DMS53 treated with DMSO at 0.1 percent for 48 hours (cell line): ENCODE data around the gene LILRB3.
"Not testable (repeated sequence)": the region's sequence is repeated elsewhere in the genome, so short reads cannot be mapped to it uniquely, and the experiment has no call there.

Experiments
- DNase-seq: peaks from one replicate; lab custom pipeline; 2025; ENCODE audit not compliant: unreplicated experiment; lab: John Stamatoyannopoulos, UW

LILRB3 gene

GRCh38 chr19:54211235-54211634 is 11.6 kb downstream of the LILRB3 start:
- DNase-seq: no peak

DNA sequence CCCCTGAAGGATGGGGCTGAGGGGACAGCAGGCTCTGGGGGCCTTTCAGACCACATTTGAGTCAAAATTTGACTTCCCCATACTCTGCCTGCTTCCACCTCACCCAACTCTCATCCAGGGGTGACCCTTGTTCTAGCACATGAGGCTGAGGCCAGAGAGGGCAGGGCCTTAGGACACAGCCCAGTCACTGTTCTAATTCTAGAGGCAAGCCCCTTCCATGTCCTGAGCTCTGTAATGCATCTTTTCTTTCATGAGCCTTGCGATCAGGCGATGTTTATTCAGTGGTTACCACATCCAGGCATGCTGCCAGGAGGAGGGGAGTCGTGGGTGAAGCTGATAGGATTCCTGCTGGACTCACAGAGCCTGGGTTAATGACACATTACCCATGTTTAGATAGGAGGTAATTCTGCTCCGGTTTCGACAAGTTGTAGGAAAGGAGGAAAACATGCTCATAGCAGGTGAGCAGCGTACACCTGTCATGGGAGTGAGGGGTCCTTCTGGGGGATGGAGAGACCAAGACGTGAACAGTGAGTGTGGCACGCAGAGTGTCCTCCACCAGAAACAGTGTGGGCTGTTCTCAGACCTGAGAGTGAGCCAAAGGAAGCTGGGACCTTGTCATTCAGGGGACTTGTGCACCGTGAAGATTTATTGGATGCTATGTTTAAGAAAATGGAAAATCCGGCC is 12.9 kb downstream of the LILRB3 start:
- peak; percentile 91 for DNase-seq

GRCh38 chr19:54209058-54209810 is 13.6 kb downstream of the LILRB3 start:
- DNase-seq: peak; percentile 7

- peak; percentile 24 for DNase-seq
Observed at GRCh38 chr19:54208784-54209057, 14.1 kb downstream of the LILRB3 start.

DNA sequence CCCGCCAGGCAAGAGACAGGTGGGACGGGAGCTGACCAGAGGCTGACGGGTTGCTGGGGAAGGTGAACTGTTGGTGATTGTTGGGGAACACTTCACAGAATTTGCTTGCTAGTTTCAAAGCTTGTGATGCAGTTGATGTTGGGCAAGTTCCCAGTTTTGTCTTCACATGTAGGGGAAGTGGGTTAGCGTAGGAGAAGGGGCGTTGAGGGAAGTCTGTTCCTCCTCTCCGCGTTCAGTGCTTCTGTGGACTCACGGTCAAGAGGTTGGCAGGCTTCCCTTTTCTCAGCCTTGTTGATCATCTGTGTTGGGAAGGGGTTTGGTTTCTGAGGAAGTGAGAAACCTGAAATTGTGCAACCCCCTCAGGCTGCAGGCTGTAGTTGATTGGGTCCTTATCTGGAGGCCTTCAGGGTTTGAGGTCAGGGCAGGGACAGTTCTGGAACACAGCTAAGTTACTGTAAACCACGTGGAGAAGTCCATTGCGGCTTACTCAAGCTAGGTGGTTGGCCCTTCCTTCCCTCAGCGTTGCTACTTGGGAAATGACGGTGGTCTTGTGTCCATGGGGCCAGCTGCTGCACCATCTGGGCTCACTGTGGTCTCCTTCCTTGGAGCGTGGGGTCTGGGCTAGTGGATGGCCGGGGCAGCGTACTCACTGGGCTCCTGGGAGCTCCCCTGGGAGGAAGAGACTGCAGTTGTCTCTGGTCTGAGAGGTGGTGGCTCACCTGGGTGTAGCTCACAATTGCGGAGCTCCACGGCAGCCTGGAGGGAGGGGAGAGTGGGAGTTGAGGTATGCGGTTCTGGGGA is 14.6 kb downstream of the LILRB3 start:
- peak; percentile 45 for DNase-seq

- no peak for DNase-seq
Observed at GRCh38 chr19:54207676-54207982, 15.2 kb downstream of the LILRB3 start.

DNA sequence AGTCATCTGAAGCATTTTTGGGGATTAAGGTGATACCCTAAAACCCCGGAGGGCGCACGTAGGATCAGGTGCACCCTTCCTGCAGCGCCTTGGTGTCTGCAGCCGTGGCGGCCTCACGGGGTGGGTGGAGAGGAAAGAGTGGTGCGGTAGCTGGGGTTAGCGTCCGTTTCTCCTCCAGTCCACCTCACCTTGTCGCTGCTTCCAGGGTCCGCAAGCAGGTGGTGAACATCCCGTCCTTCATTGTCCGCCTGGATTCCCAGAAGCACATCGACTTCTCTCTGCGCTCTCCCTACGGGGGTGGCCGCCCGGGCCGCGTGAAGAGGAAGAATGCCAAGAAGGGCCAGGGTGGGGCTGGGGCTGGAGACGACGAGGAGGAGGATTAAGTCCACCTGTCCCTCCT is 15.6 kb downstream of the LILRB3 start:
- not testable (repeated sequence) for DNase-seq

DNA sequence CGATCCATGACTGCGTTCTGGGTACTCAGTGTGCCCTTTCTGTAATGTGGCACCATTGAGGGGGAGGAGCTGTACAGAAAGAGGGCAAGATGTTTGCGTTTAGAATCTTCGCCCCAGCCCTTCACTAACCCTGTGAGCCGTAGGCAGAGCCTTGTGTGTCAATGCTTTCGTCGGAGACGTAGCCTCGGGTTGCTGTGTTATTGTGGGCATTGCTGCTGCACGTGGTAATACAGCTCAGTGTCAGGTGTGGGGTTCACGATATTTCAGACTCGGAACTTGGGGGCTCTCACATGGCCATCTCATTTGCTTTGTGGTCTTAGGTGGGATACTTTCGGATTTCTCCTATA is 16.0 kb downstream of the LILRB3 start:
- DNase-seq: no peak

DNA sequence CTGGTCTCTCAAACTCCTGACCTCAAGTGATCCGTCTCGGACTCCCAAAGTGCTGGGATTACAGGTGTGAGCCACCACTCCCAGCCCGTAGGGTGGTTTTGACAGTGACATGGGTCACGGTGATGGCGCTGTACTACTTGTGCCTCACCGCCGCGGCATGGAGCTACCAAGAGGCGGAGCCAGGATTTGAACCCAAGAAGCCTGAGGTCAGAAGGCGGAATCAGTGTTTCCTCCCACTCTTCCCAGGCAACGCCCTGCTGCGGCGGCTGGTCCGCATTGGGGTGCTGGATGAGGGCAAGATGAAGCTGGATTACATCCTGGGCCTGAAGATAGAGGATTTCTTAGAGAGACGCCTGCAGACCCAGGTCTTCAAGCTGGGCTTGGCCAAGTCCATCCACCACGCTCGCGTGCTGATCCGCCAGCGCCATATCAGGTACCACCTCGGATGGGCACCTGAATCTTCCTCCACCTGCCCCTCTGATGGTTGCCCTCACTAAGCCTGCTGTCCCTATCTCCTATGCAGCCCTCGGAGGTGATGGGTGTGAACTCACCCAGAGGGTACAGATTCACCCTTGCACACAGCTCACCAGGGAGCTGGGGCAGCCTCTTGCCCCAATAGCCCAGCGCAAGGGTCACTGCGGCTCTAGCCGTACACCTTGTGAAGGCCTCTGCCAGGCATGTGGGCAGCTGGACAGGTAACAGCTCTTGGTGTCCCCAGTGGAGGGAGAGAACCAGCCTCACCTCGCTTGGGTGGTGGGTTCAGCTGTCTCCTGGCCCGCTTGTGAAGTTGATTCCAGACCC is 16.6 kb downstream of the LILRB3 start:
- DNase-seq: no peak

DNA sequence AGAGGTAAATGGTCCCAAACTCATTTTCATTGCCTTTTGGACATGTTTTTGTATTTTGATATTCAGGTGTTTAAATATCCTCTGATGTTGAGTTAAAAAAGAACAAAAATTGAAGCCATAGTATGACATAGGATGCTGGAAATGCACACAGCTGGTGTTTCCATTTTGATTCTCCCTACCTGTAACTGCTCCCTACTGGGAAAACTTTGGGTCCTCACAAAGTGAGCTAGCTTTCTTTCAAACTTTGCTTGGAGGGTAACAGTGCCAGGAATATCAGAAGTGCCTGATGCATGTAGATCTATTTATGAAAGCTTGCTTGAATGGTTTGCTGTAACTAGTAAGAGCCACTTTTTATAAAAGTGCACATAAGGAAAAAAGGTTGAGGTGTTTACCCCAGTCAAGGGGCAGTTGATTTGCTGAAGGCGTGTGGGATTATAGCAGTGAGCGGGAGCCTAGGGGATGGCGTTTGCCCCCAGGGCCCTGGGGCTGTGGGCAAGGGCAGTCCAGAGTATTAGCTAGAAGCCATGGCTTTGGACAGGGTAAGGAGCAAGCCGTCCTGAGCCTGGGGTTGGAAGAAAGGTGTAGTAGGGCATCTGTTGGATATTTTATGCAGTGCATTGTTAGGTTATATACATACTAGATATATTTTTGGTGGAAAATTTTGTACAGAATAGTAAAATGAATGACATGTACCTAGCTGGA is 17.9 kb downstream of the LILRB3 start:
- no peak for DNase-seq

- peak; percentile 11 for DNase-seq
Observed at GRCh38 chr19:54203151-54203611, 19.6 kb downstream of the LILRB3 start.

DNA sequence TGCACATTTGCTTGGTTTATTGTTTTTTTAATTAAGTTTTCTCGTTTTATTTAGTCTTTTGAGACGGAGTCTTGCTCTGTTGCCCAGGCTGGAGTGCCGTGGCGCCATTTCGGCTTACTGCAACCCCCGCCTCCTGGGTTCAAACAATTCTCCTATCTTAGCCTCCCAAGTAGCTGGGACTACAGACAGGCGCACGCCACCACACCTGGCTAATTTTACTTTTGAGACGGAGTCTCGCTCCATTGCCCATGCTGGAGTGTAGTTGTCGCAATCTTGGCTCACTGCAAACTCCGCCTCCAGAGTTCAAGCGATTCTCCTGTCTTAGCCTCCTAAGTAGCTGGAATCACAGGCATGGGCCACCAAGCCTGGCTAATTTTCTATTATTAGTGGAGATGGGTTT is 20.8 kb downstream of the LILRB3 start:
- no peak for DNase-seq

DNA sequence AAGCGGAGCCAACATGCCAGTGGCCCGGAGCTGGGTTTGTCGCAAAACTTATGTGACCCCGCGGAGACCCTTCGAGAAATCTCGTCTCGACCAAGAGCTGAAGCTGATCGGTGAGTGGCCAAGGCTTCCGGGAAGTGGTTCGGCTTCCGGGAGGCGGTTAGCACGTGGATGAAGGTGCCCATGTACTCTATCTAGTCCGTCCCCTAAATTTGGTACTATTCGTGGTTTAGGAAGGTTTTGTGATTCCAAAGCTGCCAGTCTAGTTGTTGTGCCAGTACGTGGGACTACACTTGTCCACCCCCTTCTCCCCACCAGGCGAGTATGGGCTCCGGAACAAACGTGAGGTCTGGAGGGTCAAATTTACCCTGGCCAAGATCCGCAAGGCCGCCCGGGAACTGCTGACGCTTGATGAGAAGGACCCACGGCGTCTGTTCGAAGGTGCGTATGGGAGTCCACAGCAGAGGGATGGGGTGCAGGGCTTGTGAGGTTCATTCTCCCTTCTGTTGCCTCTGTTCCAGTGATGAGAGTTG is 21.6 kb downstream of the LILRB3 start:
- no peak for DNase-seq

DNA sequence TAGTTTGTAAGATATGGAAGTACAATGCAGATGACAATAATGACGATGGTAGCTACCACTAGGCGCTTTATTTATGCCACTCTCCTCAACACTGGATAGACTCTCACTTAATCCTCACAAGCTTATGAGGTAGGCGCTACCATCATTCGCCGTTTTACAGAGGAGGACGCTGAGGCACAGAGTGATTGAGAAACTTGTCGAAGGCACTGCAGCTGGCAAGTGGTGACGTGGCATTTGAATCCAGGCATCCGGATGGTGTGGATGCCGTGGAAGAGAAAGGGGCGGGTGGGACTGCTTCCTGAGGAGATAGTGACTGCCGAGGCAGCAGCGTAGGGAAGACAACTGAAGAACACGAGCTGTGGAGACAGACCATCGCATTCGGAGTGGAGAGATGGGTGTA is 23.4 kb downstream of the LILRB3 start:
- DNase-seq: no peak

DNA sequence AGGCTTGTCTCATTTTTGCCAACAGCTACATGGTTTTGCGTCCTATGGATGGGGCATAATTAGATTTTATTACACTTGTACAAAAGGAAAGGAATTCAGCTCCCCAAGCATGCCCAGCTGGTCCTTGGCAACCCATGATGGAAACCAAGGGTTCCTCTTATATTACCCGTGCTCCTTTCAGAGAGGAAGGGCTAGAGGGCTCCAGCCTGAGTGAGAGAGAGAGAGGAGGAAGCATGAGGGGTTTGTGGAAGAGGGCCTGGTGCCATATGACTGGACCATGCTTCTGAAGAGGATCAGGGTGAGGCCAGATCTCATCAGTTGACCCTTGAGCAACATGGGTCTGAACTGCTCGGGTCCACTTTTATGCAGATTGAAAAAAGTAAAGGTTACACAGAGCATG is 25.7 kb downstream of the LILRB3 start:
- DNase-seq: no peak

GRCh38 chr19:54196536-54196935 is 26.3 kb downstream of the LILRB3 start:
- no peak for DNase-seq

DNA sequence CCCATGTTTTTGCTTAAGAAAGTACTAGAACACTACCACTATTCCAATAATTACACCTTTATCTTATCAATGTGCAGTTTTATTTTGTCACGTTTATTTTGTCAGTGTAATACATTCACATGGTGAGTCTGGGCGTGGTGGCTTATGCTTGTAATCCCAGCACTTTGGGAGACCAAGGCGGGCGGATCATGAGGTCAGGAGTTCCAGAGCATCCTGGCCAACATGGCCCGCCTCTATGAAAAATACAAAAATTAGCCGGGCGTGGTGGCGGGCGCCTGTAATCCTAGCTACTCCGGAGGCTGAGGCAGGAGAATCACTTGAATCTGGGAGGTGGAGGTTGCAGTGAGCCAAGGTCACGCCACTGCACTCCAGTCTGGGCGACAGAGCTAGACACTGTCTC is 28.3 kb downstream of the LILRB3 start:
- DNase-seq: not testable (repeated sequence)

DNA sequence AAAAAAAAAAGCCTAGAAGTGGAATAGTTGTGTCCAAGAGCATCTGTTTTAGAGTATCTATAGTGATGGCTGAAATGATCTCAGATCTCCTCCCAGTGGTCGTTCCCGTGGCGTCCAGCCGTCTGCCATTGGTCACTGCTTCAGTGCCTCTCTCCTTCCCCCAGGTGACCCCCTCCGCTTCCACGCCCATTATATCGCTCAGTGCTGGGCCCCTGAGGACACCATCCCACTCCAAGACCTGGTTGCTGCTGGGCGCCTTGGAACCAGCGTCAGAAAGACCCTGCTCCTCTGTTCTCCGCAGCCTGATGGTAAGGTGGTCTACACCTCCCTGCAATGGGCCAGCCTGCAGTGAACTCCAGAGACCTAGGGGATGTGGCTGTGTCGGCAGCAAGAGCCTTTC is 29.8 kb downstream of the LILRB3 start:
- no peak for DNase-seq

DNA sequence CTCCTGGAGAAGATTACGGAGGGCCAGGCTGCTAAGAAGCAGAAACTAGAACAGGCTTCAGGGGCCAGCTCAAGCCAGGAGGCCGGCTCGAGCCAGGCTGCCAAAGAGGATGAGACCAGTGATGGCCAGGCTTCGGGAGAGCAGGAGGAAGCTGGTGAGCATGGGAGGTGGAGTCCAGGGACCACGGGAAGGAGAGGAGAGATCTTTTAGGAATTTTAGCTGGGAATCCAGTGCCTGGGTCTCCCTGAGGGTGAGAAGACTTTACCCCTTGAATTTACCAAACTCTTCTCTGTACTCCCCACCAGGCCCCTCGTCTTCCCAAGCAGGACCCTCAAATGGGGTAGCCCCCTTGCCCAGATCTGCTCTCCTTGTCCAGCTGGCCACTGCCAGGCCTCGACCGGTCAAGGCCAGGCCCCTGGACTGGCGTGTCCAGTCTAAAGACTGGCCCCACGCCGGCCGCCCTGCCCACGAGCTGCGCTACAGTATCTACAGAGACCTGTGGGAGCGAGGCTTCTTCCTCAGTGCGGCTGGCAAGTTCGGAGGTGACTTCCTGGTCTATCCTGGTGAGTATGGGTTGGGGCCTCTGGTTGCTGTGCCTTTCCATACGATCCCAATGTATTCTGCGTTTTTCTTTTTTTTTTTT is 30.9 kb downstream of the LILRB3 start:
- no peak for DNase-seq
